GM19452 (cell line): ENCODE data around the gene FMNL2.

Experiments
- ATAC-seq: cut with Tn5 transposase; IDR thresholded peaks from one replicate; pipeline ENCODE4 v1.9.1; 2021; ENCODE audit not compliant: unreplicated experiment

FMNL2 gene

DNA sequence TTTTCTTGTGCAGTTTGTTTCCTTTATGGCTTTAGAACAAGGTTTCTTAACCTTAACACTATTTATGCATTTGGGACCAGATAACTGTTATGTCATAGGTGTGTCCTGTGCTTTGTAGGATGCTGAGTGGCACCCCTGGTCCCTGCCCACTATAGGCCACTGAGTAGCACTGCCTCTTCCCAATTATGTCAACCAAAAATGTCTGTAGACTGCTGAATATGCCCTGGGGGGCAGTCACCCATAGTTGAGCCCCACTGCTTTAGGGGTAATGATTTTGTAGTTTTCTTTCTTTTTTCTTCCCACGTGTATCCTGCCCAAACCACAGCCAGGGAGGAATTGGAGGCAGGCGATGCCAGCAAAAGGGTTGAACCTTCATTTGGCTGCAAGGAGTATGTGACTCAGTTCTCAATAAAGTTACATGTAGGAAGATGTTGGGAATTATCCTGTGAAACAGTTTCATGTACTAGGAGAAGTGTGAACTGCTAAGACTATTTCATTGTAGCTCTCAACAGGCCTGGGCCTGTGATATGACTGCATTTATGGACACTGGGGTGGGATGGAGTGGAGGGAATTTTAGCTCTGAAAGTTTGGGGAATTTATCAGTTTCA is 65.7 kb downstream of the FMNL2 start:
- ATAC-seq, result no peak

DNA sequence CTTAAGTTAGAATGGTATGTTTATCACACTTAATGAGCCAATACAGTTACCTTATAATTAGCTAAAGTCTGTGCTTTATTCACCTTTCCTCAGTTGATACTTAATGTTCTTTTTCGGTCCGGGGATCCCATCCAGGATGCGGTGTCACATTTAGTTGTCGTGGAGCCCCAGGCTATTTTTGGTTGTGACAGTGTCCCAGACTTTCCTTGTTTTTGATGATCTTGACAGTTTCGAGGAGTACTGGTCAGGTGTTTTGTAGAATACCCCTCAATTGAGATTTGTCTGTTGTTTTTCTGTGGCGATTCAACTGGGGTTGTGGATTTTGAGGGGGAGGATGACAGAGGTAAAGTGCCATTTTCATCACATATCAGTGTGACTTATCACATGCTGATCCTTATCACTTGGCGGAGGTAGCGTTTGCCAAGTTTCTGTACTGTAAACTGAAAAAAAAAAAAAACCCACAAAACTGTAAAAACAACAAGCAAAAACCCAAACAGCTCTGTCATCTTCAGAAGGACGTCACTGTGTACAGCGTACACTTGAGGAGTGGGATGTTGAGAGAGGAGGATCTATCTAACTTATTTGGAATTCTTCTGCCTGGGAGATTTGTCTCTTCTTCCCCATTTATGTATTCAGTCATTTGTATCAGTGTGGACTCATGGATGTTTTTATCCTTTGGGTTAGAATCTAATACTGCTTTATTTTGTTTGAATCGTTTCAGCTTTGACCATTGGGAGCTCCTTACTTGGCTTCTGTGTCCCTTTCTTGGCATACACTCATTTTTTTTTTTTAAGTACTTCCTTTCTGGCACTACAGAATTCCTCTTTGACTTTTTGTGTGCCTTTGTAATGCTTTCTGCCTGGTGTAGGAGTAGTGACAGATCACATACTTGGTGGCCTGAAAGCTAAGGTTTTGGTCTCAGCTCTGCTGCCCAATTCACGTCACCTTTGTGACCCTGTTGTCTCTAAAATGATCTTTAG is 68.1 kb downstream of the FMNL2 start:
- no peak for ATAC-seq

DNA sequence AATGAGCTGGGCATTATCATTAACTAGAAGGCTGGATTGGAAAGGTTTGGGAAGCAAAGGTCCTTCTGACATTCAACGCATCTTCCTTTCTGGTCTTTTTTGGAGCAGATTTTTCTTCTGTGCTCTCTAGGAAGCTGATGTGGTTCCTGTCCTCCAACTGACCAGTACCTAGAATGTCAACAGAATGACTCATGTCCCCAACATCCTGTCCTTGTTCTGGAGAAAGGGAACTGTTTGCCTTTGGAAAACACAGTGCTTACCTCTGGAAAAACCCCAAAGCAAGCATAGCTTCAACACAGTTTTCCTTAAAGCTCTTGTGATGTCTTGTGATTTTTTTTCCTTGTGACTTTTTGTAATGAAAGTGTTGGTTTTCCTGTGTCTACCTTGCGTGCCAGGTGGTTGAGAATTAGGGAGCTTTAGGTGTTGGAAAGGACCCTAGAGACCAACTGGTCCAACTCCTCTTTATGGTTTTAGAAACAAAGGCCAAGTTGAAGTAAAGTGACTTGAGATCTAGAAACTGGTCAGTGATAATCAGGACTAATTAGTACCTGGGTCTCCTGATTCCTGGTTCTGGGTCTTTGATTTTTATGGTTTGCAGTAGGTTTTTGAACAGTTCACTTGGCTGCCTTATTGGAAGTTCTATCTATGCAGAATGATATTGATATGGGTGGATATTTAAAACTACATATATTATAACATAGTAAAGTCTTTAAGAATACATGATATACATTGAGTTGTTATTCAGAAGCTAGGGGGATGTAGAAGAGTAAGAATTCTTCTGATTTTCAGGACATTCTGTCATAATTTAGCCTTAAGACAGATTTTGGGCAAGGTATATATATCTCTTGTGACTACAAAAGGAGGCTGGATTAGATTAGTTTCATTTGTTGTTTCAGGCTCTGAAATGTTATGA is 70.5 kb downstream of the FMNL2 start:
- ATAC-seq, result peak; percentile 15

DNA sequence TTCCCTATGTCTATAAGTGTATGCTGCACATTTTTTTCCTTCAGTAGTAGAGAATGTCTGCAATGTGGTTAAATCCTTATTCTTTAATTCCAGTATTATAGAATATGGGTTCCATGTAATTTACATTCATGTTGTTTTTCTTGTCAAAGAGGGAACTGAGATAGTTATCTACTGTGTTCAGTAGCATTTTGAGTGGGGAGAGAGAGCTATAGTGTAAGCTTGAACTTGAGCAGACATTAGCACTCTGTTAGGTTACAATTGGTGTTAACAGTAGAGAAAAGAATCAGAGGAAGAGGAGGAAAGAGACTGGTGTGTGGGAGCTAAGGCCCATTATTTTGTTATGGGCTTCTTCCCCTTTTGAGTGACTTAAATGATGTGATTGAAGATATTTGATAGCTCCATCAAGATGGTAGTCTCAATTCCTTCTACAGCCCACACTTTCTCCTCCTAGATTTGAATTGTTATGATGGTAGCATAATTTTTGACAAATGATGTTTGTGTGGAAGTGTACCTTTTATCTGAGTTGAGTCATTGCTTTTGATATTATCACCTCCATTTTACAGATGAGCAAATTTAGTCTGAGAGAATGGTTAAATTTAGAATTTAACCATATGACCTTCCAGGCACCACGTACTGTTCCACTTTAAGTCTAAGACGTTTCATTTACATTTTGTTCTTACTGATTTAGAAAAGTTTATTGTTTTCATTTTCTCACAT is 71.3 kb downstream of the FMNL2 start:
- peak; percentile 46 for ATAC-seq

DNA sequence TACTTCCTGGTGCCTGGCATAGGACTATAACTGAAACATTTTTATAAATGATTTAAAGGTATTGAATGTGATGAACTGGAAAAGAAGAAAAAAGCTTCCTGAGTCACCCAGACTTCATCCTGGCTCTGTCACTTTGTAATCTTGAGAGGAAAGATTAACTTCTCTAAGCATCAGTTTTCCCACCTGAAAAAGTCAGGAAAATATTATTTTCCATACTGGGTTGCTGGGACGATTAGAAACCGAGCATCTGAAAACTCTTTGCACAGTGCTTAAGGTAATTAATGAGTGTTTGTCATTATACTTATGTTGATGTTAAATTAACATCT is 71.8 kb downstream of the FMNL2 start:
- no peak for ATAC-seq

DNA sequence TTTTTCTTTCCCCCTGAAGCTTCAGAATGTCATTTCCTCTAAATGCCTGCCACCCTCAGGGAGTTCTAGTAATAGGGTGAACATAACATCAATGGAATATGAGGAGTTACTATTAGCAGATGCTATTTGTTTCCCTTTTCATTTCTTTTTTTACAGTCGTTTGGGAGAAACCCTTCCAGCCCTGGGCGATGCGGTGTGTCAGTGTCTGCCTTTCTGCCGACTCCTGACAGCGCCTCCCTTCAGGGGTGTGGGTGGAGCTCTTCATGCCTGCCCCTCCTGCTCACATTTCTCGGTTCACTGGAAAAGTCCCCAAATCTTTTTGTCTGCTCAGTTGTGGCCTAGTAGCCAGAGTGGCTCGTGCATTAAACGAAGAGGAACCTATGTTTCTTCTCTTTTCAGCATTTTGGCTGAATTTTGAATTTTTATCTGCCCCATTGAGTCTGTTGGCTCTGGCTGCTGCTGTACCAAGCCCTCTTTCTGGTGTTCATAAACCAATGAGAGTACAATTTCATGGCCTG is 72.3 kb downstream of the FMNL2 start:
- peak; percentile 81 for ATAC-seq

DNA sequence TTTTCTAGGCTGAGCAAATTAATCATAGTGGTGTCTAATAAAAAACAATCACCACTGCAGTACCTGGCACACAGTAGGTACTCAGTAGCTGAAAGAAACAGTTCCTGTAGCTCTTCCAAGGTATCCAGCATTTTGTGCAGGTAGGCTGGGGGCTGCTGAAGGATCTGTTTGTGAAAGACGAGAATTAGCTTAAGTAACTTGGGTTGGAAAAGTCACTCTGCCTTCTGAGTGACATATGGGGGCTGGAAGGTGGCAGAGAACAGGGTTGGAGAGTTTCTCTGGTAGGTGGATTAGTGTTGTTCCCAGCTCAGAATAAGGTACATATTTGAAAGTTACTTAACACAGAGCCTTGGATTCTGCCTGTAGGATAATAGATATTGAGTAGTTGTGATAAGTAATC is 72.8 kb downstream of the FMNL2 start:
- ATAC-seq, result no peak

DNA sequence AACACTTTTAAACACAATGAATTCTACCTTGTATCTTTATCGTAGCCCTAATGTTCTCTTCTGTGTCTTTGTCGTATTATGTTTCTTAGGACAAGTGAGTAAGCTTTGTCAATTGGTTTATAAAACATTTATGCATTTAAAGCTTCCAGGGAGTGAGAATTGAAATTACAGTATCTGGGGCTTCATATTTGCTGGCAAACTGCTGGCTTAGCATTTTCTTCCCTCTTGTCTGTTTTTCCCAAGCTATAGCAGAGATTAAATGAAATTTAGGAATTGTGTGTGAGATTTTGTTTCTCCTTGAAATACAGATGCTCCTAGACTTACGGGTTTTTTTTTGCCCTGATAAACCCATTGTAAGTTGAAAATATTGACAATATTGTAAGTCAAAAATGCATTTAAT is 73.3 kb downstream of the FMNL2 start:
- no peak for ATAC-seq

DNA sequence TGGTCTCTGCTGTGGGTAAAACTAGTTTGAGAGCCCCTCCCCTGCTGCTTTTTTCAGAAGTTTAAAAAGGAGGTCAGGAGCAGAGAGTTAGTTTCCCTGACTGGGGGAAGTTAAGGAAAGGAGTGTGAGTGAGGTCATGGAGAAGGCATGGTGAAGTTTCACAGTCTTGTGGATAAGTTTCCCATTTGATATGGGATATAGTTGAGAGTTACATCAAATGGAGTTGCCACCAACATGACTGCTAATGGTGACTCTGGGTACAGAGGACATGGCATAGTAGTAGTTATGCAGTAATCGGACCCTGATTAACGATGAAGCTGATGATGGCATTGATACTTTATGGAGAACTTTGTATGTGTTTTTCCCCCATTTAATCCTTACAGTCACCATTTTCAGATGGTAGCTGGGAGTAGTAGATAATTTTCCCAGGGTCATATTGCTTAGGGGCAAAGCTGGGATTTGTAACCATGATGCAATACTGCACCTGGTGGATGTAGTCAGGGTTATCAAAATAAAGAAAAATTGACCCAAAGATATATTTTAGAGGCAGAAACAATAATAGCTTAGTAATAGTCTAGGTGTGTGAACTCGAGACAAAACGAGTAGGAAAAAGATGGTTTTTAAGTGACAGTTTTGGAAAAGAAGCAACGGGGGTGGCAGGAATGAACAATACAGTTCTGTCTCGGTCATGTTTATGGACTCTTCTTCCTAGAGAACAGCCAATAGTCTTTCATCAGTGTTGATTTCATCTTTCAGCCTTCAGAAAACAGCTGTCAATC is 74.6 kb downstream of the FMNL2 start:
- no peak for ATAC-seq

DNA sequence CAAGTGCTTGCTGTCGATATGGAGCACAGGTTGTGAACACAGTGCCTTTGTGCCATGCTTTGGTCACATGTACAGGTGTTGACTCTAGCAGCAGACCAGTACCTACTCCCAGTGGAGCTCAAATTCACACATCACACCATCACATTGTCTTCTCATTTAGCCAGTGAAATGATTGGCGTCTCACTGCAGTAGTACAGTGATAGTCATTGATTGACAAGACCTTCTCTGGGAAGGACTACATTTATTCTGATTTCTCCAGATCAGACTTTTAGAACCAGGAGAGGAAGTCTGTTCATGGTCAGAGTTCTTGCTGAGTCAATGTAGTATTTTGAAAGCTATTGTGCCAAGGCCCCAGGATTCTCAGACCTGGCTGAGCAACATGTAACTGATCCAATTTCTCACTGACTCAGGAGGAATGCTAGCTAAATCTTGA is 75.2 kb downstream of the FMNL2 start:
- no peak for ATAC-seq

DNA sequence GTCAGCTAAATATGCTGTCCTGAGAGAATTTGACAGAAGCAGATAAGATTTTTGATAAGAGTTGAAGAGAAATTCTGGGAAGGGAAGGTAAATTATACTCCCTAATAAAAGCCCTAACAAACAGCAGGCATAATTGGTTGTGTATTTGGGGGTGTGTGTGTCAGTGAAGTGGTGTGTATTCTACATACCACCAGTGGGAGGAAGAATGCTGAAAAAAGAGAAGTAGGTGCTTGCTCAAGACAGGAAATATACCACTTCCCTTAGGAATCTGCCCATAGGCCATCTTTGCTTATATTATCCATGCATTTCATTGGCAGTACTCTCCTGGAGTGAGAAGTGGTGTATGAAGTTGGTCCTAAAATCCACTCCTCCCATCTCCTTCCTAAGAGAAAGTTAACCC is 76.2 kb downstream of the FMNL2 start:
- no peak for ATAC-seq

DNA sequence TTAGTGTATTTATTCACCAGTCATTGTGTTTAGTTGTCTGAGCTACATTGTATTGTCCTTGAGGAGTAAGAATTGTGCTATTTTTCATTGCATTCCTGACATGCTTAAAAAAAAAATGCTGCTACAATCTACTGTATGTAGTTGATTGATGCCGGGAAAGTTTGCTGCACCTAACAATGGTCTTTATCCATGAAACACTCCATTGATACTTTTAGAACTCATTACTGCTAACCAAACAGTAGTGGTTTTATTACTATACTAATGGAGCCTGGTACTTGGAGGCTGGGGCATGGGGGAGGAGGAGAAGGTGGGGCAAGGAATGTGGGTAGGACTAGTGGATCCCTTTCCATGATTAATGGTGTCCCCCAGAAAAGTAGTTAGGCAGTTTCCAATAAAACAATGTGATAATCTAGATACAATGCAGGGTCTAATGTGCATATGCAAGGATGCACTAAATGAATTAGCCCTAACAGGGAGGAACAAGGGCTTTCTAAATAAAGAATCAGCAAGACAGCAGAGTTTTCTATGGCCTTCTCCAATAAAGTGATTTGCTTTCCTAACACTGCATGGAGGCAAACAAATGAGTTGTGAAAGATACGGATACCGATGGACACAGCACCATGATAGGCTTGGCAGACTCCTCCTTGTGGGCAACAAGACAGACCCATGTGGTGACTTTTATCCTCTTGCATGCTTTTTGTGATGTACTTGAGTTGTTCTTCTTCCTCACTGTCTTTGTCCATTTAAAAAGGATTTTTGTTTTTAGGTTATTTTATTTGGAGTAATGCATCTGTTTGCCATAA is 78.5 kb downstream of the FMNL2 start:
- ATAC-seq, result no peak

DNA sequence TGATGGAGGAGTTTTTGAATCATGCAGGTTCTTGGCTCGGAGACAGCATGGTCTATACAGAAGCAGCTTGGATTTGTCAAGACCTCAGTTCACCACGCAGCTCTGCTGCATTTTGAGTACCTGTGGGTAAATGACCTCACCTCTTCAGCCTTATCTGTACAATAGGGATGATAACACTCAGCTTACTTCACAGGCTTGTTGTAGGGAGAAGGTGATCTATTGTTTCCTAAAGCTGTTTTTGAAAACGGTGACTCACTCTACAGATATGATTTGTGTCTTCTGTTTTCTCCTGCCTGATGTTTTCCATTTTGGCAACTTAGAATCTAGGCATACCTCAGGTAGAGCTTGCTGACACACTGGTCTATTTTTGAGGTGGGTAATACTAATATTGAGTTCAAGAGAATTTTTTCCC is 80.3 kb downstream of the FMNL2 start:
- no peak for ATAC-seq

DNA sequence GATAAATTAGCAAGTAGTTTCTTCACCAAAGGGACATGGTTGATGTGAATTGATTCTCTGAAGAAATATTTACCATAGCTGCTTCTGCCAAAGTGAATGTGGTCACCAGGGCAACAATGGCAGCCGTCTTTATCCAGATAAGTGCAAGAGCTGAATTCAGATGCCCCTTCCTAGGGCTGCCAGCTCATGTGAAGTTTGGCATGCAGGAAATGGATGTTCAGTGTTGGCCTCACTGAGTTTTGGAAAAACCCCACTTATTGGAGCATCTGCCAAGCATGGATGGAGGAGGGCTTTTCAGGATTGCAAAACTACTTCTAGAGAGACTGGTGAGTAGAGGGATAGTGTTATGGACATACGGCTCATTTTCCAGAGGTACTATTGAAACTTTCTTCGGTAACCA is 80.8 kb downstream of the FMNL2 start:
- no peak for ATAC-seq

DNA sequence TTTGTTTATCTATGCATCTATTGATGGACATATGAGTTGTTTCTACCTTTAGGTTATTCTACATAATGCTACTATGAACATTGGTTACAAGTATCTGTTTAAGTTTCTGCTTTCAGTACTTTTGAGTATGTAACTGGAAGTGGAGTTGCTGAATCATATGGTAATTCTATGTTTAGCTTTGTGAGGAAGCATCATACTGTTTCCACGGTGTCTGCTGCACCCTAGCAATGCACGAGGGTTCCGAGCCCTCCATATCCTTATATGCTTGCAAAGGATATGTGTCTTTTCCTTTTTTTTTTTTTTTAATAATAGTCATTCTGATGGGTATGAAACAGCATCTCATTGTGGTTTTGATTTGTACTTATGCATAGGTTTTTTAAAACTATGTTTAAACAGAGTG is 83.7 kb downstream of the FMNL2 start:
- no peak for ATAC-seq

DNA sequence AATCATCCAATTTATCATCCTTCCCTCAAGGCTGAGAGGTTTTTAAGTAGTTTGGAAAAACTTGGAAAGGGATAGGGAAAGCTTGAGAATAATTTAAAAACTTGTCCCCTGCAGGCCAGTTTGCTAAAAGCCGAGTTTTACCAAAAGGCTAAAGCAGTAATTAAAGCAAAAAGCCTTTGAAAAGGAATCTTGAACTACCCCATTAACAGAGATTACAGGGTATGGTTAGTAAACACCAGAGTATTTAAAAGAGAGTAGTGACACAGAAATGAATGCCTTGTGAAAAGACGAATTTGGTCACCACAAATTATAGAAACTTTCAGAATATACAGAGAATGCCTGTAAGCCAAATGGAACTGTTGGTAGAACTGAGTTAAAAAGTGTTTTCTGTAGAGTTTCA is 85.0 kb downstream of the FMNL2 start:
- no peak for ATAC-seq

DNA sequence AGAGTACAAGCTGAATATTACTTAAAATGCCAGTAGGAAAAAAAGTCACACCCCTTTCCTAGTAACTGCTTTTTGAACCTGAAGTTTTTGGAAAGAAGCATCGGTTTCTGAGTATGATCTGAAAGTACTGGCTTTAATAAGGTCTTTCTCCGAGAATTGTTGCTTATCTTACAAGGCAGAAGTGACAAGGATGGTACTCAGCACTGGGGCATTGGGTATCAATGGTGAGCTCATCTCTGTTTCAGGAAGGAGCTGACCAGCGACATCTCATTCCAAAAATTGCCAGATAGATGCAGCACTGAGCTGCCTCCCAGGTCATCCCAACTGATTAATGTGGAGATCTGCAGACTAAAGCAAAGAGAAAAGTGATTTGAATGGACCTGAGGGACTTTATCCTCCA is 85.4 kb downstream of the FMNL2 start:
- ATAC-seq, result no peak

DNA sequence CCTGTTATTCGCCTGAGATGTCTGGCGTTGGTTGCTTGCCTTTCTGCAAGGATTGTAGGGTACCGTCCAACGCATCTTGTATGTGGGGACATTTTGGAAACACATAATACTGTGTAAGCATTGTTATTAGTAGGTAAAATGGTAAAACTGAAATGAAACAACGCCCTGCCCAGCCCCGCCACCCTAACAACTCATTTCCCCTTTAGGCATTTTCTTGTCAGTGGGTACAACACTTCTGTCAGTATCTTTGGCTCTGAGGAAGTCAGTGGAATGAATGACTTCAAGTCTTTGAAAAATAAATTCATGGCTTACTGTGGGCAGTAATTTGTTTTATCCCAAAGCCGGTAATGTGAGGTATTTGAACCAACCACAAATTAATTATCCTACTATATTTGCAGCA is 86.0 kb downstream of the FMNL2 start:
- ATAC-seq, result no peak
